ENCODE data around the gene COASY.

- TF ChIP-seq CTCF (IDR thresholded peaks at IDR 0.05): no peak
- no peak for TF ChIP-seq POLR2A (IDR thresholded peaks at IDR 0.05; ENCODE audit: low read depth)
Observed at GRCh38 chr17:42520540-42520951, 41.4 kb upstream of the COASY start.
